Measurements from ENCODE around the gene UTP11.
A peak's percentile ranks its signal among the peaks of the same experiment; 100 is the strongest.

Gene UTP11

DNA sequence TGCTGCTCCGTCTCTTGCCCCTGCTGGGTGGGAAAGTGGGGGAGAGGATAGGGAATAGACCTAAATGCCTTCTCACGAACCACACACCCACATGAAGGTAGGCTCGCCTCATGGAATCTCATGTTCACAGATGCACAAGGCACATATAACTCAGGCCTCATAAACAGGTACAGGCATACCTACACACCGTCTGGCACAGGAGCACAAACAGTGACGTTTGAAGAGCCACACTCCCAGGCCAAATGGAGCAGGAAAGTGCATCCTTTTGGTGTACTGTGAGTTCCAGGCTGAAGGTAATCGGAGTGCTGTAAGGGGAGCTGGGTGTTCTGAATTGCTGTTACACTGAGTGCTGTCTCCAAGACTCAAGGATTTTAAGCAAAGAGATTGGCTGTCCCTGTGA is 13.1 kb downstream of the UTP11 start:
- FAIRE-seq (no peak), DNase-seq (ENCODE audit: insufficient read length, low spot score) (no peak)
- TF ChIP-seq POU2F2 (IDR thresholded peaks at IDR 0.05; ENCODE audit: low read depth, low read length) (no peak), POLR2AphosphoS5 (IDR thresholded peaks at IDR 0.05; ENCODE audit: low read depth, low read length) (0 out of 2 replicates have a peak, but pooled peaks have one; percentile 10)

DNA sequence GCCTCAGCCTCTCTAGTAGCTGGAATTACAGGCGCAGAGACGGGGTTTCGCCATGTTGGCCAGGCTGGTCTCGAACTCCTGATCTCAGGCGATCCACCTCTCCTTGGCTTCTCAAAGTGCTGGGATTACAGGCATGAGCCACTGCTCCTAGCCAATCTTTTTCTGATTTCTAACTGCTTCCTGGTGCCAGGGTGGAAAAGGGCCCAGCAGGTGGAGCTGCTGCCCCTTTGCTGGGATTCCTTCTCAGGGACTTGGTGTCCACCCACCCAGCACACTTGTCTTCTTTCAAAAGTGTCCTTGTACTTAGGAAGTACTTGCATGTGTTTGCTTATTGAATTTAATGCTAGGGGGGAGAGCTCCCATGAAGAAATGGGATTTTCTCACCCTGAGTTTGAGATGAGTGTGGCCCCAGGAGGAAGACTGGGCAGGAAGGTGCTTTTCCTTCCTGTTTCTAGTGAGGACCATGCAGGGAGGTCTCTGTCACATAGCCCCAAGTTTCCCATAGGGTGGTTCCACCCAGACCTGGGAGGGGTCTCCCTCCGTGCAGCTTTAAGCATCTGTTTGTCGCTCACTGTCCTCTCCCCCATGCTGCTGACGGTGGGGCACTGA is 14.2 kb downstream of the UTP11 start:
- TF ChIP-seq TAF1 (IDR thresholded peaks at IDR 0.05; ENCODE audit: low read depth, low read length) (no peak), POU2F2 (IDR thresholded peaks at IDR 0.05; ENCODE audit: low read depth, low read length) (no peak), SPI1 (IDR thresholded peaks at IDR 0.05; ENCODE audit: low read depth, low read length) (no peak), POLR2A (IDR thresholded peaks at IDR 0.05; ENCODE audit: low read depth, low read length) (no peak), POLR2AphosphoS5 (IDR thresholded peaks at IDR 0.05; ENCODE audit: low read depth, low read length) (no peak), PAX5 (IDR thresholded peaks at IDR 0.05; ENCODE audit: insufficient read depth, low read length, severe bottlenecking) (no peak)
- DNase-seq (ENCODE audit: insufficient read length, low spot score), result no peak
- peak; percentile 64 for FAIRE-seq

GRCh38 chr1:38027201-38028104 is 14.9 kb downstream of the UTP11 start:
- DNase-seq (ENCODE audit: insufficient read length, low spot score) (no peak), FAIRE-seq (peak; percentile 9)
- TF ChIP-seq SPI1 (IDR thresholded peaks at IDR 0.05; ENCODE audit: low read depth, low read length), result no peak
- peak; percentile 49; the same call in 1 of the 2 replicates for TF ChIP-seq POLR2AphosphoS5 (IDR thresholded peaks at IDR 0.05; ENCODE audit: low read depth, low read length)
- no peak for TF ChIP-seq TAF1 (IDR thresholded peaks at IDR 0.05; ENCODE audit: low read depth, low read length)

- DNase-seq (ENCODE audit: insufficient read length, low spot score) (no peak), FAIRE-seq (peak; percentile 95)
- TF ChIP-seq POU2F2 (IDR thresholded peaks at IDR 0.05; ENCODE audit: low read depth, low read length), result no peak
- TF ChIP-seq POLR2A (IDR thresholded peaks at IDR 0.05; ENCODE audit: low read depth, low read length), result no peak
- TF ChIP-seq POLR2AphosphoS5 (IDR thresholded peaks at IDR 0.05; ENCODE audit: low read depth, low read length), result no peak
- no peak for TF ChIP-seq TAF1 (IDR thresholded peaks at IDR 0.05; ENCODE audit: low read depth, low read length)
- no peak for TF ChIP-seq PAX5 (IDR thresholded peaks at IDR 0.05; ENCODE audit: insufficient read depth, low read length, severe bottlenecking)
- no peak for TF ChIP-seq SPI1 (IDR thresholded peaks at IDR 0.05; ENCODE audit: low read depth, low read length)
Measured at GRCh38 chr1:38028105-38028591, 15.6 kb downstream of the UTP11 start.

DNA sequence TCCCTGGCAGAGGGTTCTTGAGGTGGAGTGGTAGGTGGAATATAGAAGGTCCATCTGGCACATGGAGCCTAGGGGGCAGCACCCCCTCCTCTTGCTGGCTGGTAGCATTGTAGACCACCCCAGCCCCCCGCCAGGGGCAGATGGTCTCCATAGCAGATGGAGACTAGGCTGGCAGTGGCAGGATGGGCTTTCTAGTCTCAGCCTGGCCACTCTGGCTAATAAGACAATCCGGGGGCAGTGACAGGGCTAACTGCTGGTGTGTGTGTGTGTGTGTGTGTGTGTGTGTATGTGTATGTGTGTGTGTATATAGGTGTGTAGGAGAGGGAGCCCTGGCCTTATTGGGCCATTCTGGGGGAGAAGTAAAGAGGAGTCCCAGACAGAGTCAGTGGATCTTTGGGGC is 16.1 kb downstream of the UTP11 start:
- no peak for FAIRE-seq
- no peak for TF ChIP-seq SPI1 (IDR thresholded peaks at IDR 0.05; ENCODE audit: low read depth, low read length)
- no peak for DNase-seq (ENCODE audit: insufficient read length, low spot score)

- TF ChIP-seq PAX5 (IDR thresholded peaks at IDR 0.05; ENCODE audit: insufficient read depth, low read length, severe bottlenecking) (no peak), TAF1 (IDR thresholded peaks at IDR 0.05; ENCODE audit: low read depth, low read length) (no peak), POLR2A (IDR thresholded peaks at IDR 0.05; ENCODE audit: low read depth, low read length) (no peak), POLR2AphosphoS5 (IDR thresholded peaks at IDR 0.05; ENCODE audit: low read depth, low read length) (no peak), POU2F2 (IDR thresholded peaks at IDR 0.05; ENCODE audit: low read depth, low read length) (no peak), SPI1 (IDR thresholded peaks at IDR 0.05; ENCODE audit: low read depth, low read length) (no peak)
- DNase-seq (ENCODE audit: insufficient read length, low spot score), result no peak
Measured at GRCh38 chr1:38029081-38029681, 16.6 kb downstream of the UTP11 start.

DNA sequence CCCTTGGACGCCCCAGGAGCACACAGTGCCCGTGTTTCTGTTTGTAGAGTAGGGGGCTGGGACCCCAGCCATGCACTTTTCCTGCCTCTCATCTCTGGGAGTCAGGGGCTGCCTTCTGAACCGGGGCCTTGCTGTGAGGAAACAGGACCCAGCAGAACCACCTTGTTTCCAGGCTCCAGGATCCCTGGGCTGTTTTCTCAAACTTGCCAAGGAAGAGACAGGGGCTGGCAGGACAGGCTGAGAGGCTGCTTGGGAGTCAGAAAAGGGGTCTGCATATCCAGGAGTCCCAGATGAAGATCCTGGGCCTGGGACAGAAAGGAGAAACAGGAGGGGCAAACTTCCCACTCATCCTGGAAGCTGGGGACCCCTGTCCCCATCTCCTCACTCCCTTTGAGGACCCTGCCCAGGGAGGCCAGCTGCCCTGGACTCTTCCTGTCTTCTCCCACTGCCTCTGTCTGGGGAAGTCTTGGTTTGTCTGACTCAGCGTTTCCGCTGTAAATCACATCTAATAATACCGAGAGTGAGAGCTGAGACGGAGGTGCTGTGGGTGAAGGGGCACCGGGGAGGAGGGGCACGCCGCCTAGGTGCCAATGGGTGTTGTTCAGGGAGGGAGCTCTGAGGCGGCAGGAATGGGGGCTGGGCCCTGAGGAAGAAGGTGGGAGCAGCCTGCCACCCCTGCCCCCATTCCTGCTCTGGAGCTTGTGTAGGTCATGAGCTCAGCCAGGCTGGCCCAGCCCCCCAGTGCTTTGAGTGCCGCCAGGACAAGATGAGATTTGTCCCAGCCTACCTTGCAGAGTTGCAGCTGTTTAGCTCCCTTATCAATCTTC is 17.4 kb downstream of the UTP11 start:
- FAIRE-seq, result peak; percentile 98

More at GRCh38 chr1:38029081-38029681, 16.6 kb downstream of the UTP11 start:
- FAIRE-seq, result no peak

GRCh38 chr1:38030596-38031512 is 18.3 kb downstream of the UTP11 start:
- TF ChIP-seq POLR2A (IDR thresholded peaks at IDR 0.05; ENCODE audit: low read depth, low read length) (no peak), POU2F2 (IDR thresholded peaks at IDR 0.05; ENCODE audit: low read depth, low read length) (no peak), PAX5 (IDR thresholded peaks at IDR 0.05; ENCODE audit: insufficient read depth, low read length, severe bottlenecking) (no peak), SPI1 (IDR thresholded peaks at IDR 0.05; ENCODE audit: low read depth, low read length) (no peak), POLR2AphosphoS5 (IDR thresholded peaks at IDR 0.05; ENCODE audit: low read depth, low read length) (no peak), TAF1 (IDR thresholded peaks at IDR 0.05; ENCODE audit: low read depth, low read length) (no peak)
- FAIRE-seq (peak; percentile 74), DNase-seq (ENCODE audit: insufficient read length, low spot score) (no peak)

More for the DNA sequence above, 17.4 kb downstream of the UTP11 start:
- no peak for DNase-seq (ENCODE audit: insufficient read length, low spot score)
- TF ChIP-seq PAX5 (IDR thresholded peaks at IDR 0.05; ENCODE audit: insufficient read depth, low read length, severe bottlenecking) (no peak), TAF1 (IDR thresholded peaks at IDR 0.05; ENCODE audit: low read depth, low read length) (no peak), SPI1 (IDR thresholded peaks at IDR 0.05; ENCODE audit: low read depth, low read length) (peak; percentile 63), POLR2A (IDR thresholded peaks at IDR 0.05; ENCODE audit: low read depth, low read length) (no peak), POU2F2 (IDR thresholded peaks at IDR 0.05; ENCODE audit: low read depth, low read length) (no peak)
